Endothelial cell of umbilical vein (primary cell): ENCODE measurements around the gene CAMTA1. TPM values are rescaled to one million over a fixed set of nuclear protein-coding genes. Genes with fewer than 3 reads are reported as not detected.

Experiments used
- BruUV-seq: library from RNA; stranded (reverse); fragments of 400-500 nt; replicated peaks from 2 replicates; lab custom pipeline; 2021; lab: Mats Ljungman, UMichigan
- CTCF ChIA-PET: fragments of 300-600, 350-600 bp; sonication (Branson Sonifier 250); formaldehyde crosslinking; loops from one replicate; lab custom pipeline; 2021; ENCODE audit warnings: antibody characterized with exemption, inconsistent platforms; lab: Charles Lee
- POLR2A ChIA-PET: fragments of 300-600, 350-600 bp; sonication (Branson Sonifier 250); formaldehyde crosslinking; loops from one replicate; lab custom pipeline; 2021; ENCODE audit warnings: antibody characterized with exemption, inconsistent platforms; lab: Charles Lee
- DNase-seq: peaks from one replicate; pipeline ENCODE4 v3.0.0-alpha.2; 2011; ENCODE audit warnings: low read depth, low spot score
- FAIRE-seq: peaks from 2 replicates; lab custom pipeline; 2011; peaks lifted over from hg19 to GRCh38; lab: Jason Lieb, UNC
- H2AFZ ChIP-seq: 2 replicates; pipeline ENCODE4 v1.6.0; 2012; ENCODE audit warnings: low read depth, low read length, control low read depth, inconsistent platforms
- H3K27ac ChIP-seq: 2 replicates; pipeline ENCODE4 v1.5.1; 2011; ENCODE audit warnings: low read depth, mild to moderate bottlenecking, control low read depth, low read length, moderate library complexity; ENCODE audit not compliant: insufficient read depth
- H3K27me3 ChIP-seq, 2 experiments: 2 replicates each; pipeline versions ENCODE4 v1.6.0 to v1.6.1; 2011; ENCODE audit warnings: low read length in 2 of 2, mixed read lengths in 1 of 2; ENCODE audit not compliant: control insufficient read depth in 2 of 2, insufficient read depth in 2 of 2
- H3K36me3 ChIP-seq, 2 experiments: 2 replicates in 1 of 2; 3 replicates in 1 of 2; pipeline ENCODE4 v1.5.1; 2011; ENCODE audit warnings: low read length in 2 of 2, mild to moderate bottlenecking in 1 of 2, moderate library complexity in 1 of 2; ENCODE audit not compliant: control insufficient read depth in 2 of 2, insufficient read depth in 2 of 2; ENCODE audit errors: extremely low read depth in 1 of 2
- H3K4me1 ChIP-seq: 3 replicates; pipeline ENCODE4 v1.5.1; 2011; ENCODE audit warnings: mild to moderate bottlenecking, low read length; ENCODE audit not compliant: control insufficient read depth, insufficient read depth; ENCODE audit errors: extremely low read depth
- H3K4me2 ChIP-seq: 2 replicates; pipeline ENCODE4 v1.6.1; 2011; ENCODE audit warnings: low read length, control low read depth, mixed read lengths; ENCODE audit not compliant: insufficient read depth
- H3K4me3 ChIP-seq, 3 experiments: fragments of 200-600 bp in 1 of 3; sonication (generic), shearing (Covaris generic) in 1 of 3; replicated peaks in 1 of 3; 2 replicates each; pipeline ENCODE4 v1.5.1; 2011 to 2016; ENCODE audit warnings: control low read depth in 3 of 3, low read length in 3 of 3, mild to moderate bottlenecking in 2 of 3, inconsistent platforms in 1 of 3, low read depth in 1 of 3, moderate library complexity in 1 of 3; ENCODE audit not compliant: insufficient read depth in 1 of 3
- H3K79me2 ChIP-seq: 2 replicates; pipeline ENCODE4 v1.6.0; 2012; ENCODE audit warnings: low read length, inconsistent platforms; ENCODE audit not compliant: control insufficient read depth, insufficient read depth
- H3K9ac ChIP-seq: replicated peaks from 2 replicates; pipeline ENCODE3; 2011; ENCODE audit warnings: low read length, control low read depth; ENCODE audit not compliant: insufficient read depth; ENCODE audit errors: extremely low read depth
- H3K9me1 ChIP-seq: replicated peaks from 3 replicates; pipeline ENCODE4 v1.6.0; 2011; ENCODE audit warnings: mild to moderate bottlenecking, low read length; ENCODE audit not compliant: control insufficient read depth, insufficient read depth; ENCODE audit errors: extremely low read depth
- H3K9me3 ChIP-seq: replicated peaks from 2 replicates; pipeline ENCODE4 v1.5.1; 2012; ENCODE audit warnings: low read length, inconsistent platforms; ENCODE audit not compliant: control insufficient read depth, insufficient read depth
- H4K20me1 ChIP-seq: replicated peaks from 2 replicates; pipeline ENCODE3; 2011; ENCODE audit warnings: mild to moderate bottlenecking, low read length; ENCODE audit not compliant: control insufficient read depth, insufficient read depth; ENCODE audit errors: extremely low read depth
- CTCF ChIP-seq, 2 donors: IDR thresholded peaks; 1 replicate in 1 of 2; 2 replicates in 1 of 2; pipeline ENCODE4 v1.5.1; 2011; ENCODE audit warnings: low read length in 2 of 2, mild to moderate bottlenecking in 2 of 2, moderate library complexity in 2 of 2, control low read depth in 1 of 2, inconsistent platforms in 1 of 2, low read depth in 1 of 2; ENCODE audit not compliant: insufficient read depth in 1 of 2; ENCODE audit errors: extremely low read depth in 1 of 2
- EZH2 ChIP-seq: IDR thresholded peaks from 2 replicates; pipeline ENCODE4 v1.6.1; 2012; ENCODE audit warnings: borderline replicate concordance, low read depth, mild to moderate bottlenecking, moderate library complexity, low read length, inconsistent platforms; ENCODE audit not compliant: severe bottlenecking
- FOS ChIP-seq: IDR thresholded peaks from 2 replicates; pipeline ENCODE4 v1.6.1; 2011; ENCODE audit warnings: mild to moderate bottlenecking, low read length, moderate library complexity, borderline replicate concordance; ENCODE audit not compliant: insufficient read depth
- GATA2 ChIP-seq: IDR thresholded peaks from 2 replicates; pipeline ENCODE4 v1.7.0; 2011; ENCODE audit warnings: low read depth, mild to moderate bottlenecking, moderate library complexity, mixed read lengths, low read length; ENCODE audit not compliant: insufficient read length, insufficient read depth
- JUN ChIP-seq: IDR thresholded peaks from 2 replicates; pipeline ENCODE4 v1.6.1; 2011; ENCODE audit warnings: borderline replicate concordance, low read depth; ENCODE audit not compliant: insufficient read length, insufficient read depth
- MAX ChIP-seq: IDR thresholded peaks from 2 replicates; pipeline ENCODE4 v1.6.1; 2011; ENCODE audit not compliant: insufficient read depth, insufficient read length
- MYC ChIP-seq: IDR thresholded peaks from one replicate; pipeline ENCODE4 v1.6.1; 2011; ENCODE audit warnings: mild to moderate bottlenecking, low read depth, low read length
- POLR2A ChIP-seq: IDR thresholded peaks from 2 replicates; pipeline ENCODE4 v1.6.1; 2012; ENCODE audit warnings: low read depth, mild to moderate bottlenecking, control low read depth, low read length
- POLR2AphosphoS5 ChIP-seq: IDR thresholded peaks from 2 replicates; pipeline ENCODE4 v1.6.1; 2012; ENCODE audit warnings: low read depth, mild to moderate bottlenecking, control low read depth, low read length, moderate library complexity; ENCODE audit not compliant: insufficient read depth
- dilution Hi-C: fragments of 300-500 bp; cut with MboI; formaldehyde crosslinking; loops from one replicate; pipeline ENCODE4 v1.15.0; 2019; ENCODE audit warnings: low sequenced_read_pairs; ENCODE audit not compliant: extremely low pct_ligation_motif_present
- intact Hi-C: fragments of 100-400 bp; cut with micrococcal nuclease; formaldehyde crosslinking; loops from one replicate; pipeline ENCODE4 v1.10.0; 2022
- polyA plus RNA-seq, 4 experiments: library from polyadenylated mRNA; depleted of rRNA in 3 of 4; stranded (reverse) in 3 of 4; unstranded in 1 of 4; fragments of >200 nt; gene quantifications; 2 replicates each; pipeline versions ENCODE4 v1.2.1 to v1.2.3, GENCODE V29; 2011 to 2012; ENCODE audit warnings: missing spikeins in 1 of 4
- total RNA-seq: library from RNA; stranded (reverse); gene quantifications from 2 replicates; pipeline ENCODE4 v1.2.3, GENCODE V29; 2021

CAMTA1 gene
- total and polyA plus RNA-seq, 2 donors (not counting 3 experiments of a cell fraction or from before 2014, with no cell fraction given) = 50.8 to 92.7 TPM

DNA sequence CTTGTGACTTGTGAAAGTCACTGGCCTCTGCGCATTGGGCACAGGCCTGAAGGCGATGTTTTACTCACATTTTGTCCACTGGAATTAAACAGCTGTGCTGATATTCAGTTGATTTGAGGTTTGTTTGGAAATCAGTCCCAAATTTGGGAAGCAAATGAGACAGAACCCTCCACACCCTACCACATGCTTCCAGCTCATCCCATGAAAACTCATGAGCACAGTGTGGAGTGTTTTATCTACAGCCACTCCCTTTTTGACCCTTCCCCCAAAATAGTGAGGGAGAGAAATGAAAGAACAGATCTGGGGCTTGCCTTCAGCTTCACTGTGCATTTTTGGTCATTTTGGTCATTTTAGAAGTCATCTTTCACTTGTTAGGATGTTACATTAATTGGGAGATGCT lies 101.3 kb downstream of the CAMTA1 start:
- Histone ChIP-seq H3K9me3 (no peaks in the 10 kb centered on the region), H2AFZ (no peak overlapping the region), H4K20me1 (no peaks in the 10 kb centered on the region), H3K9me1 (no peaks in the 10 kb centered on the region), H3K4me2 (no peak overlapping the region), H3K4me3 (no peak overlapping the region), H3K36me3 (no peaks in the 10 kb centered on the region), H3K79me2 (no peaks in the 10 kb centered on the region), H3K27me3 (no peaks in the 10 kb centered on the region), H3K27ac (no peak overlapping the region), H3K4me1 (no peaks in the 10 kb centered on the region), H3K9ac (no peak overlapping the region)
- no peak for TF ChIP-seq CTCF (IDR thresholded peaks at IDR 0.05; ENCODE audit: extremely low read depth in 1 of 2, insufficient read depth in 1 of 2, low read depth in 1 of 2, low read length in 2 of 2)
- no peak for TF ChIP-seq EZH2
- TF ChIP-seq POLR2AphosphoS5 = no peak
- TF ChIP-seq MAX = no peak
- TF ChIP-seq MYC = no peak
- no peak for TF ChIP-seq POLR2A
- TF ChIP-seq JUN = no peak
- no peak for TF ChIP-seq FOS
- TF ChIP-seq GATA2 = no peak
- CTCF ChIA-PET = interaction anchor here (1.1 kb wide), 1 partner anchor 91 kb away, joined by 3 read pairs; no protein-coding TSS in a partner anchor
- no peak for FAIRE-seq
- intact Hi-C loops (no loop called here), dilution Hi-C loops (no loop called here)
- DNase-seq = no peak
- POLR2A ChIA-PET = no interaction called here
- BruUV-seq = no TSS peak
